Inflammatory macrophage treated with lipopolysaccharide for 1 hour (primary cell): ENCODE results near the gene SEMA5A.

Source experiments
- DNase-seq, 2 donors: peaks; one replicate each; pipeline ENCODE4 v3.0.0-alpha.2; 2020 to 2022

The SEMA5A gene

DNA sequence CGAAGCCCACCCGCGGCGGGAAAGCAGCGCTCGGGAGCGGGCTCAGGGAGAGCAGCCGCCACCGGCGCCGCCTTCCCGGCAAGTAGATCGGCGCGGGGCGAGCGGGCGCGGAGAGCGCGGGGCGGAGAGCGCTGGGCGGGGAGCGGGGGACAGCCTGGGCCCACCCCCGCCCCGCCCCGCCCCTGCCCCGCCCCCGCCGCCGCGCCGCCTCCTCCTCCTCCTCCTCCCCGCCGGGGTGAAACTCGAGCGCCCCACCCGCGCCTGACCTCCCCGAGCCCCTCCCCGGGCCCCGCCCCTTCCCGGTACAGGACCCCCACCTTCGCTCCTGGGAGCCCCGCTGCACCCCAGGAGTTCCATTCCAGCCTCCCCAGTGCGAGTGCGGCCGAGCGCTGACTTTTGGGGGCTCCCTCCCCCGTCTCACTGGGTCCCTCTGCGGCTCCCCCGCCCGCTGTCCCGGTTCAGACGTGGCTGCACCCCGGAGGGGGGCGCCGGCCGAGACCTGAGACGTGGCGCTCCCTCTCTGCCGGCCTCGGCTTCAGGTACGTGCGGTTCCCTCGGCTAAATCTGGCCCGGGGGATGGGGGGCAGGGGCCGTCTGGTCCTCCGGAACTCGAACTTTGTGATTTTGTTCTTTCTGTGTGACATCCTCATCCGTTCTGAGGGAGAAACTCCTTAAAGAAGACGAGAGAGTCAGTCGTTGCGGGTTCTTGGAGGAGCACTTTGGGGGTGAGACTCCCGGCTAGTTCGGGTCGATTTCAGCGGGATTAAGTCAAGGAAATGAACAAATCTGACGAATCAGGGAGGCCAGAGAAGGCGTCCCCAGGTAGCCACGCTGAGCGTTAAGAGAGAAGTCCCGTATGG, at the start of gene SEMA5A:
SEMA5A (minus strand) TSS at position 84 of the 860 bp plus-strand sequence. CDS start 166,129 bp downstream, outside the sequence.
- DNase-seq, result no peak

- no peak for DNase-seq
These were observed 49.0 kb upstream of the SEMA5A start for GRCh38 chr5:9594913-9595312.

DNA sequence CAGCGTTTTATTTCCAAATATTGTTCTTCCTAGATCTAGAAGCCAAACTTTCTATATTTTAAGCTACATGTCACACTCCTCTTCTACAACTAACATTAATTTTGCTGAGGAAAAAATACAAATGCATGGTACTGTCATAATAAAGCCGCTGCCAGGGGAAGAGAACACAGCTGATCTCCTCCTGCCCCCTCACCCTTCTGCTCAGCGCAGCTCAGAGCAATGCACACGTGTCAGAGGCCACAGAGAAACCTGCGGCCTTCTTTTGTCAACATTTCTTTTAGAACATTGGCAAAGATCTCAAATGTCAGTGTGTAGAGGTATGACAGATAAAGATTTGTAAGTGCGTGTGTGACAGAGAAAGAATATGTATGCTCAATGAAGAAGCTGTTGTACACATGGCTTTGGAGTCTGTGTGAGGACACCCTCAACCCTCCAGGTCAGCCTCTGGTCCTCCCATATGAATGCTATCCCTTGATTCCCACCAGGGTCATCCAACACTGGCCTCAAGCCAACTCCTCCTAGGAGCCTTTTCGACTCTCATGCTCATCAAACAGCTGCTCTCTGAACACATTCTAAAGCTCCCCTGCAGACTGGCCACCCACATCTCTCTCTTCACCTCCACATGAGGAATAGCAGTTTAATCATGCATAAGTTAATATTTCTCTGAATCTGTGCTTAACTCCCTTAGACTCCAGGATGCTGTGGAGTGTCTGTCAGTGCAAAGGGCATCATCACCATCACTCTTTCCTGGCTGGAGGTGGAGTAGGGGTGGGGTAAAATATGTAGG, 43.4 kb upstream of the SEMA5A start:
- no peak for DNase-seq

DNA sequence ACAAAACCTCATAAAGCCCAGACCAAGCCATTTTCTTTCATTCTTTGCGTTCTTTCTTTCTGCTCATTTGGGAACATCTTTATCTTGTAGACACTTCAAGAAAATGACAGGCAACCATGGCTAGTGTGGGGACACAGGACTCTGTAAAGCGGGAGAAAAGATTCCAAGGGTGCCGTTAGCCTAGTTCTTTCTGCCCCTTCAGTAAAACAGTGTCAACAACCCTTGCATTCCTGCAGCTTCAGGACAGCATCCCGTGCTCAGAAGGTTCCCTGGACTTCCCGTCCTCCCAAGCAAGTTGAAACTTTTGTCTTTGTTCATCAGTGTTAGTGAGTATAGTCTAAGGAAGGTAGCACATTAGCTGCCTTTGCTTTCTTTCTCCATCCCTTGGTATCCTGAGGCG, 42.4 kb upstream of the SEMA5A start:
- no peak for DNase-seq

GRCh38 chr5:9587135-9587534, 41.3 kb upstream of the SEMA5A start:
- no peak for DNase-seq

DNA sequence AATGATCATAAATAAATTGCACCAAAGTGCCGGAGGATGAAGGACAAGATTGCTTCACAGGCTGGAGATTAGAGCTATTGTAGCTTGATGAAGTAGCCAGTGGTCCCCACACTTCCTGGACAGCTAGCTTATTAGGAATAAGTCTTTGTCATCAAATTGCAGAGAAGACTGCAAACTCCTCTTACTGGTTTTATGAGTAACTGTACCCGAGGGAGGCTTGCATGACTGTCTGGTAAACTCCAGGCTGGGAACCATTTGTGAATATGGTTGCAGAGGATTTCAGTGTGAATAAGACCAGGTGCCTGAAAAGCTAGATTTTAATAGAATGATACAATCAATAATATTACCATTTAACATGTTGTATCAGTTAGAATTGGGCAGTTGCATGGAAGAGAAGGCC, 36.5 kb upstream of the SEMA5A start:
- no peak for DNase-seq

GRCh38 chr5:9573796-9574195, 27.9 kb upstream of the SEMA5A start:
- DNase-seq, result no peak

- no peak for DNase-seq
These were observed 26.4 kb upstream of the SEMA5A start for GRCh38 chr5:9572246-9572645.

GRCh38 chr5:9570876-9571275, 25.0 kb upstream of the SEMA5A start:
- no peak for DNase-seq

DNA sequence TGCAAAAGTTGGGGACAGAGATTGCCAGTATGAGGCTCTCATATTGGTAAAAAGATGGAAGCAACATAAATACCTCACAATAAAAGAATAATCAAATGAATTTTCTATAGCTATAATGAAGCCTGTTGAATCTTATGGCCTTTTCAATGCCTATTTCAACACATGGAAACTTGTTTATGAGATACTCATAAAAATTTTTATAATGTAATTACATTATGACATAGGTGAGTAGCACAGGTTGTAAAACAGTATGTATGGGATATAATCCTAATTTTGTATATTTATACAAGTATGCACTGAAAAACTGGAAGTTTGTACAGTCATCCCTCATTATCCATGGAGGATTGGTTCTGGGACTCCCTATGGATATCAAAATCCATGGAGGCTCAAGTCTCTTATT, 21.2 kb upstream of the SEMA5A start:
- no peak for DNase-seq

GRCh38 chr5:9564752-9565151, 18.9 kb upstream of the SEMA5A start:
- DNase-seq, result no peak

- DNase-seq, result no peak
These were observed 16.3 kb upstream of the SEMA5A start for GRCh38 chr5:9562141-9562540.

DNA sequence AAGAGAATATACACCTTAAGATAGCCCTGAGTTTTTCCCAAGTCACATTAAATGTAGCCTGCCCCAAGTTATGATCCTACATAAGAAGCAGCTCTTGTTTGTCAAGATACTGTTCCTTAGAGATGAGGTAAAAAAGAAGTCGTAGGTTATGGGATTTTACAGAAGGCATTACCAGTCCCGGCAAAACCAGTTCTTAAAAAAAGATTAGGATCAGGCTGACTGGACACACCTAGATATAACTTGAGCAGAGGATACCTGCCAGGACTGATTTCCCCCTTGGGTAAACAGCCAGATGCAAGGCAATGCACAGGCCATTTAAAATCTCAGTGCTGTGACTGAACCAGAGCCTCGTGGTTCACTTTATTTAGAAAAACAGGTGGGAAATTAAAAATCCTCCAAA, 14.1 kb upstream of the SEMA5A start:
- no peak for DNase-seq

DNA sequence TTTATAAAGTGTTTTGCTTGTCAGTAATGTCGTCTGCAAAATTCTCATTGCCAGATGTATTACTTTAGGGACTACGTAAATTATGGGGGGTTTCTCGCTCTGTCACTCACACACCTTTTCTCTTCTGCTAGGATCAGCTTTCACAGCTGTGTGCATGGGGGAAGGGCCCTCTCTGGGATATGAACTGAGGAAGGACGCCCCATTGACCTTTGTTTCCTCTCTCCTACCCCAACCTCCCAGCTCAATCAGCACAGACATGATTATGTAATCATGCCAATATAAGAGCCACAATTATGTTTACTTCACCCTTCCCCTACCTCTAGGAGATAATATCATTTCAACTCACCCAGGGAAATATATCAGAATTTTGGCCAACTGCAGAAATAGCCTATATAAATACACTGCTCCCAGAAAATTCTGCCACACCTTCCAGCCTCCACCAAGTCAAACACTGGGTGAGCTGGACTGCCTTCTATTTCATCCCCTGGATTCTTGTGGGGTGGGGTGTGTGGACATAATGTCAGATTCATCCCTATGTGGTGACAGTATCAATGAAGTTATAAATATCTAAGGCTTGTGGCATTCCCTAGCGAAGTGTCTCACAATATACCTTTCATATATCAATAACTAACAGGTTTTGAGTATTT, 12.6 kb upstream of the SEMA5A start:
- no peak for DNase-seq

DNA sequence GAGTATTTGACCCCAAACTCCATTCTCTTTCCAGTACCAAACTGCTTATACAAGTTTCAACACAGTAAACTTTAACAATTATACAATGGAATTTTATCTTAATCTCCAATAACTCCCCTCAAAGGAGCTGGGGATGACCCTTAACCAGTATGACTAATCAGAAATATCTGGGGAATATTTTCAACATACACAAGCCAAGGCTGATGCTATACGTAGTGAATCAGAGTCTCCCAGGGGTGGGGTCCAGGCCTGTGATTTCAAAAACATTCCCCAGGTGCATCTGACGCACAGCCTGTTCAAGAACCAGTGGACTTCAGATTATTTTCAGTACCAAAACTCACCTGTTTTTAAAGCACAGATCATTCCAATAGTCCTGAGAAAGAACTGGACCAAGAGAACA, 11.8 kb upstream of the SEMA5A start:
- no peak for DNase-seq

- no peak for DNase-seq
These were observed 10.1 kb upstream of the SEMA5A start for GRCh38 chr5:9555961-9556360.

DNA sequence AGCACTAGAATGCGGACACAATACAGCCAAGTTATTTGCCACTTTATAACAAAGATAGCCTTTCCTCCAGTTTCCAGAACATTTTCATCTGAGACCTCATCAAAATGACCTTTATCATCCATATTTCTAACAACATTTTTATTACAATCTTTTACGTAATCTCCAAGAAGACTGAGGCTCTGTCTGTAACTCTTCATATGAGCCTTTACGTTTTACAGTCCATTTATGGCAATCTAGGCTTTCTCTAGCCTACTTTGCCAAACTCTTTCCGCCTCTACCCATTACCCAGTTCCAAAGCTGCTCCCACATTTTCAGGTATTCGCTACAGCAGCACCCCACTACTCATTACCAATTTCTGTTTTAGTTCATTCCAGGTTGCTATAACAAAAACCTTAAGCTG, 8.2 kb upstream of the SEMA5A start:
- DNase-seq, result no peak

DNA sequence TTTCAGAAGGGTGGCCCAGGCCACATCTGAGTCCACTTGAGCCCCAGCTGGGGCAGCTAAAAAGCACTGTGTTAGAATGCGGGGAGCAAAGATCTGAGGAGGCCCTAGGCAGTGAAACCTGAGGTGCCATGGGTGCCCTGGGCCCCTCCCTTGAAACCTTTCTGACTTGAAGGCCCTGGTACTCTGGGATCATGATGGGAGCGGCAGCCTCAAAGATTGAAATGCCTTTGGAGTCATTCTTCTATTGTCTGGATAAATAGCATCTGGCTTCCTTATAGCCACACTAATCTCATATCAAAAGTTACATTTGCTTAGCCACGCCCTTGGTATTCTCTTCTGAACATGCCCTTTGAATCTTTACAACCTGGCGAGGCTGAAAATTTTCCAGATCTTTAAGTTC, 7.7 kb upstream of the SEMA5A start:
- no peak for DNase-seq

- DNase-seq, result no peak
These were observed 6.0 kb upstream of the SEMA5A start for GRCh38 chr5:9551567-9552537.

DNA sequence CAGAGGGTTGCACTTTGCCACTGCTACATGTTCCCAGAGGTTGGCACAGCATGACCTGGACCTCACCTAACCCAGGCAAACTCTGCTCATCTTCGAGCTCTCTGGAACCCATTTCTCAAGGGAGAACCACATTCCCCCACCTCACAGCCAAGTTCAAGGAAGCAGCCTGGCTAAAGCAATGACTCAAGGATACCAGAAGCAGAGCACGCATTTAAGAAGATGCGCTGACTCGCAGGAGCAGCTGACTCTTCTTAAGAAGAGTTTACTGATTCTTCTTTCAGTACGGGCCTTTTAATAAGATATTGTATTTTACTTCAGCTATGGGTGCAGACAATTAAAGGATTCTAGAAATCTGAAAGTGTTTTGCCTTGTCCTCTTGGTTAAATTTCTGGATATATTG, 4.1 kb upstream of the SEMA5A start:
- DNase-seq, result no peak

DNA sequence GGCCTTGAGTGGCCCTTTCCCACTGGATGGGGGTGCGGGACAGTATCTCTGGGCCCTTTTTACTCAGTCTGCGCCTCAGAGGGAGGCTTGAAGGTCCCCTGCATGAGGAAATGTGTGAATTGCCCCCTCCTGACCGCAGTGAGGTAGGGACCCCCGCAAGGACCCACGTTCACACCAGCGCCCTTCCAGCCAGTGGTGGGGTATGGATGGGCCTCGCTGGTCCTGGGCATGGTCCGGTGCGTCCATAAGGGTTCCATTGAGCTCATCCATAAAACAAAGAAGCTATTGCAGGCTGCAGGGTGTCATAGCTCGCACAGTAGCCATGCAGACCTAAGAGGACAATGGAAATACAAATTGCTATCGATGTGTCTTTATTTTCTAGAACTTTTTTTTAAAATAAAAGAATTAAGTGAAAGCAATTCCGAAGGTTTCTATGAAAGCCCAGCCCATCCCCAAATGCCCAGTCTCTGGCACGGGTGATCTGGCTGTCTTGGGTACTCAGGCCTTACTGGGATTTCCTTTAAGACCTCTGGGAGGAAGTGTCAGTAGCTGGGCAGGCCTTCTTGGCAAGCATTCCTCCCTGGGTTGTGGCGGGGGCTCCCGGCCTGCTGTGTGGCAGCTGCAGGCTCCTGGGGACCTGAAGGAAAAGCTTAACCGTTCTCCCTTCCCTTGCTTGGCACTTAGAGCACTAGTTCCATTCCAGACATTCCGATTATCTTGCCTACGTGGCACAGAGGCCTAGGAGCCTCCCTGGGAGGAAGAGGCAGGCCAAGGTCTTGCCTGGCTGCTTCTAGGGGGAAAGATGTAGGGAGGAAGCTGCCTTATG, 1.5 kb upstream of the SEMA5A start:
- DNase-seq, result no peak
